HG03175 (cell line): ENCODE results near the gene RSPH1.

ENCODE experiments used
- ATAC-seq: cut with Tn5 transposase; IDR thresholded peaks from one replicate; pipeline ENCODE4 v1.9.1; 2021; ENCODE audit warnings: mild to moderate bottlenecking, moderate library complexity; ENCODE audit not compliant: unreplicated experiment

Gene RSPH1

GRCh38 chr21:42433946-42434551 is 62.0 kb downstream of the RSPH1 start:
- ATAC-seq, result no peak

DNA sequence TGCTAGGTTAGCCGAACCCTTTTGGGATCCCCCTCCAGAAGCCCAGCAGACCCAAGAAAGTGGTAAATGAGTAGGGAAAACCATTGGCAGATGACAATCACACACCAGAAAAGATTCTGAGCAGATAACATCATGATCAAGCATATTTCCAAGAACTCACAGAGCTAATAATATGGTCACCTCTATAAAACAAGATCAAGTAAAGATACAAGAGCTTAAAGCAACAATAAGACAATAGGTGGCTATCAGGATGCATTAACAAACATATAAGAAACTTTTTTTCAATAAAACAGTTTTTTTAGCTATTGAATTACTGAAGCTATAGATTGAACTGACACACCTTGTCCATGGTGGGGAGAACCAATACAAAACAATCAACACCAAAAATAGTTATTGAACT is 63.3 kb downstream of the RSPH1 start:
- no peak for ATAC-seq

DNA sequence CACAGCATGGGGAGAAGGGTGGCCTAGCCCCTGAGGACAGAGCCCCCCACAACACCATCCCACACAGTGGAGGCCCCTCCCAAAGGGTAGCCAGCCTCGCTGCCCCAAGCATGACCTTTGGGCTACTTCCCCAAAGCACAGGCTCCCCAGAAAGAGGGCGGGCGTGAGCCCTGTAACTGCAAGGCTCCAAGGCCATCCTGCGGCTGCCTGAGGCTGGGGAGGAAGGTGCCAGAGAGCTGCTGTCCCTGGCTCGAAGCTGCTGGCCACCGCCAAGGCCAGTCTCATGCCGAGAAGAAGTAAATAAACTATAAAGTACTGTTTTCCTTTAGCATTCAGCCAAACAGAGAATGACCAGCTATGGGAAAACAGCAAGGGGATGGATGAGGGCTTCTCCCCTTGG is 64.8 kb downstream of the RSPH1 start:
- ATAC-seq, result no peak

DNA sequence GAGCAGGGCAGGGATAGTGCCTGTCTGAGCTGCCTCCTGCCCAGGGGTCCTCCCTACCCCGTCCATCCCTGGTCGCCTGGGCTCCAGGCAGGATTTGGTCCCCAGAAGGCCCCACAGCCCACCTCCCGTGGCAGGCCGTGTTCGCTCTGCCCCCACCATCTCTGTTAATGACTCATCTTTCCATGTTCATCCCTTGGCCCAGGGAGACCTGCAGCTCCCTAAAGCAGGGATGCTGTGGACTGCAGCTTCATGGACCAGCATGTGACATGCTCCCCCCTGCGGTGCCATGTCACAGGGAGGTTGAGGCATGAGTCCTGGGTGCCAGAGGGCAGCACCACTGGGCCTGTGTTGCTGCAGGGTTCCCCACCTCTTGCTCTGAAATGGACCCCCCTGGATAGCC is 65.5 kb downstream of the RSPH1 start:
- no peak for ATAC-seq

DNA sequence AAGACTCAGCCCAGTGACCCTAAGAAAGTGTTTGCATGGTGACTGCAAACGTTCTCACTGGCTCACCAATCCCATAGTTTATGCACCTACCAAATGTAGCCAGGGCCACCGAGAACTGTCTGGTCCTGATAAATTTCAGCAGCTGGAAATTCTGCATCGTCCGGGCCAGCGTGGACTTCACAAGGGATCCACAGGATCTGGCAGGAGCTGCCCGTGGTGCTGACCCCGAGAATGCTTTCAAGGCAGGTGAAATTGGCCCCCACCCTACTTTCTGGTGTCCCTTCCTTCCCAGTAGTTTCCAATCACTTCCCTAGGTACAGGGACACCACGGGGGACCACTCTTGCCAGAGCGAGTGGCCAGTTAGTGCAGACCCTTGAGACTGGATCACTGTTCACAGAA is 66.2 kb downstream of the RSPH1 start:
- no peak for ATAC-seq

DNA sequence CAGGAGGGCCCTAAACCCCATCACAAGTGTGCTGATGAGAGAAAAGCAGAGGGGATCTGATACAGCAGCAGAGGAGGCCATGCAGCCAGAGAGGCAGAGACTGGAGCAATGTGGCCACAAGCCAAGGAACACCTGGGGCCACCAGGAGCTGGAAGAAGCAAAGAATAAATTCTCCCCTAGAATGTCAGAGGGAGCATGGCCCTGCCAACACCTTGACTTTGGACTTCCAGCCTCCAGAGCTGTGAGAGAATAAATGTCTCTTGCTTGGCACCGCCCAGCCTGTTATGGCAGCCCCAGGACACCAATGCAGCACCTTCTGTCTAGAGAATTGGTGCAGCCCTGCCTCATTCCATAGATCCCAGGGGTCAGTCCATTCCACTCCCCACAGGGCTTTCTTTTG is 67.0 kb downstream of the RSPH1 start:
- ATAC-seq, result no peak

GRCh38 chr21:42427809-42428419 is 68.1 kb downstream of the RSPH1 start:
- no peak for ATAC-seq

- ATAC-seq, result no peak
These were observed 69.0 kb downstream of the RSPH1 start for GRCh38 chr21:42426876-42427480.

GRCh38 chr21:42426424-42426823 is 69.6 kb downstream of the RSPH1 start:
- ATAC-seq, result no peak

GRCh38 chr21:42425591-42425990 is 70.4 kb downstream of the RSPH1 start:
- no peak for ATAC-seq

GRCh38 chr21:42424914-42425541 is 71.0 kb downstream of the RSPH1 start:
- peak; percentile 54 for ATAC-seq

DNA sequence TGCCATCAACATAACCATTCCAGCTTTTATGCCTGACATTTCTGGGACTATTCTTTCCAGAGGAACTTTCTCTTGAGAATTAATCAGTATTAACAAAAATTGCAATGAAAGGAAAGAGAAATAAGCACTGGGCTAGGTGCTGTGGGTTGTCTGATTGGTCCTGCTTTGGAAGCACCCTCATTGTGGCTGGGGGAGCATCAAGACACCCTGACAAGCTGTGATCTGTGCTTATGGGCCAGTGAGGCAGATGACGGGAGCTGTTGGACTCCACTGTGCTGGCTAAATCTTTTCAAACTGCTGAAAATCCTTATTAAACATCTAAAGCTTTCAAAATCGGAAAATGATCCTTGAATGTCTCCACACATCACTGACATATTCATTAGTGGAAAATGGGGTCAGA is 72.3 kb downstream of the RSPH1 start:
- no peak for ATAC-seq

GRCh38 chr21:42423197-42423675 is 72.8 kb downstream of the RSPH1 start:
- peak; percentile 61 for ATAC-seq
